ENCODE measurements around the gene CDX1.

CDX1 gene

DNA sequence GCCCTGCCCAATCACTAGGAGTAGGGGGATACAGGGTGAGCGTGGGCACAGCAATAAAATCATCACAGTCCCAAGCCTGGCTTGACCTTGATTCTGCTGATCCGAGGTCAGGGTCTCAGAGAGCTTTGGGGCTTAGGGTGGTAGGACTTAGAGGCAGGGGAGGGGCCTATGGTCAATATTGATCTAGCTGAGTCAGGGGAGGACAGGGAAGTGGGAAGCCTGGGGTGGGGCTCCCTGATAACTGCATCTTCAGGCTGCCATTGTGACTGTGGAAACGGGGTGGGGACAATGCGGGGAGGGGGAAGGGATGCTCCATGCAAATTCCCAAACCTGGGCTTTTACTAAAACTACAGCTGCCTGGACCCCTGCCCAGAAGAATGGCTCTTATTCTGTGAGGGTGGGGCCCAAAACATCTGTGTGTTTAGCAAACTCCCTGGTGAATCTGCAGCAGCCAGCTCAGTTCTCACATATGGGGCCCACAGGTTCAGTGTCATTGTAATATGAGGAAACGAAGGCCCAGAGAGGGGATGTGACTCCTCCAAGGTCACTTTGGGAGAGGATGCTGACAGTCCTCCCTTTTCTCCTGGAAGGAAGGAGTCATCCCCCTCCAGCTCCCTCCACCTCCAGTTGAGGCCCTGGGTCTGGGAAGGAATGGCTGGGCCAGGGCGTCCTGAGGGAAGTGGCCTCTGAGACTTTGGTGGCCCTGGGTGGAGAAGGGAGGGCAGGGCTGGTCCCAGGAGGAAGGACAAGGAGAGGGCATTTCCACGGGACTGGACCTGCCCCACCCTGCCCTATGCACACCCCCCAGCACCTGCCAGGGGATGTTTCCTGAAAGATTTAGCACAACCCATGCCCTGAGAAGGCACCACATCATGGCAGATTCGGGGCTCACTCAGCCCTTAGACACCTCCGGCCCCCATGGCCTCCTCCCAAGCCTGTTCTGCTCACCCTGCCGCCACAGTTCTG, 49.7 kb downstream of the CDX1 start:
- H3K4me3 ChIP-seq (ENCODE audit: control insufficient read depth, low read depth, low read length) = no peak overlapping the region
- TF ChIP-seq, protein P1, sequence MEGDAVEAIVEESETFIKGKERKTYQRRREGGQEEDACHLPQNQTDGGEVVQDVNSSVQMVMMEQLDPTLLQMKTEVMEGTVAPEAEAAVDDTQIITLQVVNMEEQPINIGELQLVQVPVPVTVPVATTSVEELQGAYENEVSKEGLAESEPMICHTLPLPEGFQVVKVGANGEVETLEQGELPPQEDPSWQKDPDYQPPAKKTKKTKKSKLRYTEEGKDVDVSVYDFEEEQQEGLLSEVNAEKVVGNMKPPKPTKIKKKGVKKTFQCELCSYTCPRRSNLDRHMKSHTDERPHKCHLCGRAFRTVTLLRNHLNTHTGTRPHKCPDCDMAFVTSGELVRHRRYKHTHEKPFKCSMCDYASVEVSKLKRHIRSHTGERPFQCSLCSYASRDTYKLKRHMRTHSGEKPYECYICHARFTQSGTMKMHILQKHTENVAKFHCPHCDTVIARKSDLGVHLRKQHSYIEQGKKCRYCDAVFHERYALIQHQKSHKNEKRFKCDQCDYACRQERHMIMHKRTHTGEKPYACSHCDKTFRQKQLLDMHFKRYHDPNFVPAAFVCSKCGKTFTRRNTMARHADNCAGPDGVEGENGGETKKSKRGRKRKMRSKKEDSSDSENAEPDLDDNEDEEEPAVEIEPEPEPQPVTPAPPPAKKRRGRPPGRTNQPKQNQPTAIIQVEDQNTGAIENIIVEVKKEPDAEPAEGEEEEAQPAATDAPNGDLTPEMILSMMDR (conservative IDR thresholded peaks at IDR 0.05; ENCODE audit: control insufficient read depth, insufficient read depth, low read depth, low read length) = no peak
- peak; percentile 52 for DNase-seq (ENCODE audit: low read depth)

GRCh38 chr5:150217038-150217437, 50.5 kb downstream of the CDX1 start:
- TF ChIP-seq, protein P1 (conservative IDR thresholded peaks at IDR 0.05; ENCODE audit: control insufficient read depth, insufficient read depth, low read depth, low read length) = no peak
- no peak for DNase-seq (ENCODE audit: low read depth)
- no peak overlapping the region for H3K4me3 ChIP-seq (ENCODE audit: control insufficient read depth, low read depth, low read length)

DNA sequence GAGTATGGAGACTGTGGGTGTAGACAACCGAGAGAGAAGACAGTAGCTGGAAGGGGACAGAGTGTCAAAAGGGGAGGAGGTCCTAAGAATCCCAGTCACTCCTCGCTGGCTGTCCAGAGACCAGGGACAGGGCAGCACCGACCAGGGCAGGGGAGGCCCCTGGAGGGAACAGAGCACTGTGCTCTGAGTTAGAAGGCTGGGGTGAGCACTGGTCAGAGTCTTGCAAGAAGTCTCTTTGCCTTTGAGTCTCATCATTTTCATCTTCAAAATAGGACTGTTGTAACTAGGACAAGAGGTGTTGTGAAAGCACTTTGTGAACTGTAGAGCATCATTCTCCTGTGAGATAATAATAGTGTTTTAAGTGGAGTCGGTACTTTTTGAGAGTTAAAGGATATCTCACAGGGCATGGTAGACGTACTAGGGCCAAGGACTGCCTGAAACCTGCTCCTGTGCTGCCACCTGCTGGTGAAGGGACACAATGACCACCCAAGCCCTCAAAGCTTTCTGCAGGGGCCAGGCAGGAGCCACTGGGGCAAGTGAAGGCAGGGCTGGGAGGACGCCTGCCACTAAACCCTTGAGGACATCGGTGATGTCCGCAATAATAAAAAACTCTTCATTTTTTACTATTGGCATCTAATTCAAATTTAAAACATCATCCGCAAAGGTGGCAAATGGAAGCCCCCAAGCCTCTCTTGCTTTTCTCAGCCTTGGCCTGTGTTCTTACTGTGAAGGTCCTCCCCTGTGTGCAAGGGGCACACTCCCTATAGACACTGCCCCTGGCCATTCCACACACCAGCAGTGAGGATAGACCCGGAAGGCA, 51.5 kb downstream of the CDX1 start:
- no peak overlapping the region for H3K4me3 ChIP-seq (ENCODE audit: control insufficient read depth, low read depth, low read length)
- peak; percentile 86 for DNase-seq (ENCODE audit: low read depth)
- TF ChIP-seq, protein P1 (conservative IDR thresholded peaks at IDR 0.05; ENCODE audit: control insufficient read depth, insufficient read depth, low read depth, low read length) = peak; percentile 72

- no peak for DNase-seq (ENCODE audit: low read depth)
- H3K4me3 ChIP-seq (ENCODE audit: control insufficient read depth, low read depth, low read length) = no peak overlapping the region
- TF ChIP-seq, protein P1 (conservative IDR thresholded peaks at IDR 0.05; ENCODE audit: control insufficient read depth, insufficient read depth, low read depth, low read length) = no peak
These were observed 52.1 kb downstream of the CDX1 start for GRCh38 chr5:150218693-150219035.

DNA sequence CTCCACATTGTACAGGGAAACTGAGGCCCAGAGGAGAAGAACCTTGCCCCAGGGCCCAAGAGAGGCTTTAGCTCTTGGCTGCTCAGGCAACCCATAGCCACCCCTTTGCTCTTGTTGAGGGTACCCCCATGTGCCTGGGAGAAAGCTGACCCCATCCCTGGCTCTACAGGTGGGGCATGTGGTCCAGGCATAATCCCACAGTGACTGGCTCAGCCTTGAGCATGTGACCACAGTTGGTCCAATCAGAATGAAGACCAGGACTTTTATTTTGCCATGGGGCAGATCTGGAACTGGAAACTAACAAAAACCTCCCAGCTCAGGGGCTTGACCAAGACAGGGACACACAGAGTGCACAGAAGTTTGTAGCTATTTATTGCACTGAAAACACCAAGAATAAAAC, 52.6 kb downstream of the CDX1 start:
- no peak overlapping the region for H3K4me3 ChIP-seq (ENCODE audit: control insufficient read depth, low read depth, low read length)
- peak; percentile 12 for DNase-seq (ENCODE audit: low read depth)
- TF ChIP-seq, protein P1 (conservative IDR thresholded peaks at IDR 0.05; ENCODE audit: control insufficient read depth, insufficient read depth, low read depth, low read length) = no peak

- H3K4me3 ChIP-seq (ENCODE audit: control insufficient read depth, low read depth, low read length) = no peak overlapping the region
- DNase-seq (ENCODE audit: low read depth) = no peak
- TF ChIP-seq, protein P1 (conservative IDR thresholded peaks at IDR 0.05; ENCODE audit: control insufficient read depth, insufficient read depth, low read depth, low read length) = no peak
These were observed 53.3 kb downstream of the CDX1 start for GRCh38 chr5:150219861-150220260.

Data from fibroblast of mammary gland (primary cell).